ENCODE data around the gene DDX31.
A peak's percentile ranks its signal among the peaks of the same experiment; 100 is the strongest.
"Not testable (repeated sequence)": the region's sequence is repeated elsewhere in the genome, so short reads cannot be mapped to it uniquely, and the experiment has no call there.

The DDX31 gene

DNA sequence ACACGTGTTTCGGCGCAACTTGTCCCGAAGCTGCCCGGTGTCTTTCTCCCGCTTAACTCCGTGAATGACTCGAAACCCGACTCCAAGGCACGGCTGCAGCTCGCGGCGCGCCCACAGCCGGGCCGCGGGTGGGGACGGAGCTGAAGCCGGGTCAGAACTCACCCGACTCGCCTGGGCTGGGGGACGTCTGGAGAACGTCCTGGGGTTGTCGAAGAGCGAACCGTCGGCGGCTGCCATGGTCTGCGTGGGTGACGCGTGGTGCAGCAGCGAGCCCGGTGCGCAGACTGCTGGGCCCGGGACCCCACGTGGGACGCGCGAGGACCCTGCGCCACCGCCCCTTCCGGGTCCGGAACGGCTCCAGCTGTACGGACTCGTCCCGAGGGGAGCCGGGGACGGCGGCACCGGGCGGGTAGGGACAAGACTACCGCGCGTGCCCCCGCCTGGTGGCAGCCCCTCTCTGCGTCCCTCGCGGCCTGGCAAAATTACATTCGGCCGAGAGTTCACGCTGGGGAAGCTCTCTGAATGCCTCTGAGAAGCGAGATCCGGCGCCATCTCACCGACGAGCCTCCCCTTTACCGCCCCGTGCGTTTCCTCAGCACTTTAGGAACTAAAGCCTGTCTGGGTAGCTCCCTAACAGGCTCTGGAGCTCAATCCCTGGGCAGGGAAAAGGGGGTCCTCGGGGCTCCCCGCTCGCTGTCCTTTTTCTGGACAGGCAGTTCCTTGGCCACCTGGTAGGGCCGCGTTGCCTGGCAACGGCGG lies at the start of gene DDX31:
Gene DDX31 (minus strand): TSS at position 286 of the 759 bp plus-strand sequence. CDS start 49 bp downstream, at position 237.
- DNase-seq (ENCODE audit: extremely low spot score) = peak; percentile 95
- ChIA-PET POLR2A (interaction anchor here (0.5 to 0.6 kb wide), 3 partner anchors 20 to 678 kb away, joined by 3 read pairs; partner anchors contain the start of genes MED22 and RPL7A), CTCF (interaction anchor here (0.8 to 2.0 kb wide), 6 partner anchors 9 to 117 kb away, joined by 3 to 4 read pairs (median 3); no protein-coding TSS in a partner anchor)
- TF ChIP-seq CTCF (IDR thresholded peaks at IDR 0.05; ENCODE audit: control extremely low read depth, extremely low read depth, low read depth, missing control alignments) = no peak

DNA sequence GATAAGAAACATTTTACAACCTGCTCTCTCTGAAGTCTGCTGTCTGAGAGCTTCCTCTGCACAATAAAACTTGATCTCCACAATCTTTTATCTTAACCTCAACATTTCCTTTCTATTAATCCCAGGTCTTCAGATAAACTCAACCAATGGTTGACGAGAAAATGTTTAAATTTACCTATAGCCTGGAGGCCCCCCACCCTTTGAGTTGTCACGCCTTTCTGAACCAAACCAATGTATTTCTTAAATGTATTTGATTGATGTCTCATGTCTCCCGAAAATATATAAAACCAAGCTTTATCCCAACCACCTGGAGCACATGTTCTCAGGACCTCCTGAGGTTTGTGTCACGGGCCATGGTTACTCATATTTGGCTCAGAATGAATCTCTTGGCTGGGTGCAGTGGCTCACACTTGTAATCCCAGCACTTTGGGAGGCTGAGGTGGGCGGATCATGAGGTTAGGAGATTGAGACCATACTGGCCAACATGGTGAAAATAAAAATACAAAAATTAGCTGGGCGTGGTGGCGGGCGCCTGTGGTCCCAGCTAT lies 48.7 kb upstream of the DDX31 start:
- DNase-seq (ENCODE audit: extremely low spot score); POLR2A ChIA-PET; CTCF ChIA-PET: not testable (repeated sequence)

GRCh38 chr9:132717326-132717945 lies 47.7 kb upstream of the DDX31 start:
- DNase-seq (ENCODE audit: extremely low spot score) = no peak
- ChIA-PET POLR2A (no interaction called here), CTCF (no interaction called here)
- TF ChIP-seq CTCF (IDR thresholded peaks at IDR 0.05; ENCODE audit: control extremely low read depth, extremely low read depth, low read depth, missing control alignments) = no peak

- ChIA-PET CTCF (no interaction called here), POLR2A (no interaction called here)
- DNase-seq (ENCODE audit: extremely low spot score) = no peak
- TF ChIP-seq CTCF (IDR thresholded peaks at IDR 0.05; ENCODE audit: control extremely low read depth, extremely low read depth, low read depth, missing control alignments) = no peak
These were observed 46.2 kb upstream of the DDX31 start for GRCh38 chr9:132716007-132716406.

GRCh38 chr9:132712753-132713152 lies 43.0 kb upstream of the DDX31 start:
- TF ChIP-seq CTCF (IDR thresholded peaks at IDR 0.05; ENCODE audit: control extremely low read depth, extremely low read depth, low read depth, missing control alignments) = no peak
- ChIA-PET POLR2A (no interaction called here), CTCF (no interaction called here)
- DNase-seq (ENCODE audit: extremely low spot score) = no peak

- POLR2A ChIA-PET = no interaction called here
These were observed 42.1 kb upstream of the DDX31 start for GRCh38 chr9:132711846-132712245.

GRCh38 chr9:132711152-132711551 lies 41.4 kb upstream of the DDX31 start:
- CTCF ChIA-PET; POLR2A ChIA-PET; DNase-seq (ENCODE audit: extremely low spot score): not testable (repeated sequence)

More at GRCh38 chr9:132711846-132712245, 42.1 kb upstream of the DDX31 start:
- CTCF ChIA-PET = no interaction called here
- no peak for TF ChIP-seq CTCF (IDR thresholded peaks at IDR 0.05; ENCODE audit: control extremely low read depth, extremely low read depth, low read depth, missing control alignments)
- DNase-seq (ENCODE audit: extremely low spot score) = no peak

Measured in GM10248 (cell line).